Activated CD8-positive, alpha-beta memory T cell treated with anti-CD3 and anti-CD28 coated beads, Interleukin-2, amount 50 U/mL, for 4 hours (primary cell): ENCODE results near the gene COMMD1.
"Not testable (repeated sequence)": the region's sequence is repeated elsewhere in the genome, so short reads cannot be mapped to it uniquely, and the experiment has no call there.

Experiments used
- DNase-seq: peaks from one replicate; pipeline ENCODE4 v3.0.0-alpha.2; 2020

The COMMD1 gene

GRCh38 chr2:62076980-62077638 lies 171.6 kb downstream of the COMMD1 start:
- DNase-seq = no peak

GRCh38 chr2:62084801-62085200 lies 179.3 kb downstream of the COMMD1 start:
- no peak for DNase-seq

- DNase-seq = no peak
Measured at GRCh38 chr2:62089658-62090057, 184.2 kb downstream of the COMMD1 start.

GRCh38 chr2:62091471-62091870 lies 186.0 kb downstream of the COMMD1 start:
- DNase-seq = no peak

- no peak for DNase-seq
Measured at GRCh38 chr2:62099050-62099449, 193.6 kb downstream of the COMMD1 start.

- DNase-seq = no peak
Measured at GRCh38 chr2:62099523-62100175, 194.2 kb downstream of the COMMD1 start.

- DNase-seq = no peak
Measured at GRCh38 chr2:62101886-62102285, 196.4 kb downstream of the COMMD1 start.

- no peak for DNase-seq
Measured at GRCh38 chr2:62102402-62102920, 197.0 kb downstream of the COMMD1 start.

- no peak for DNase-seq
Measured at GRCh38 chr2:62109554-62109953, 204.1 kb downstream of the COMMD1 start.

- DNase-seq = no peak
Measured at GRCh38 chr2:62110415-62111025, 205.0 kb downstream of the COMMD1 start.

GRCh38 chr2:62112179-62112578 lies 206.7 kb downstream of the COMMD1 start:
- DNase-seq = no peak

- DNase-seq = no peak
Measured at GRCh38 chr2:62114564-62114963, 209.1 kb downstream of the COMMD1 start.

- no peak for DNase-seq
Measured at GRCh38 chr2:62116983-62117382, 211.5 kb downstream of the COMMD1 start.

GRCh38 chr2:62118160-62118559 lies 212.7 kb downstream of the COMMD1 start:
- no peak for DNase-seq

GRCh38 chr2:62119311-62119974 lies 214.0 kb downstream of the COMMD1 start:
- no peak for DNase-seq

- not testable (repeated sequence) for DNase-seq
Measured at GRCh38 chr2:62126239-62126638, 220.8 kb downstream of the COMMD1 start.

GRCh38 chr2:62133320-62133823 lies 227.9 kb downstream of the COMMD1 start:
- DNase-seq = no peak

- no peak for DNase-seq
Measured at GRCh38 chr2:62136956-62137830, 231.7 kb downstream of the COMMD1 start.

- no peak for DNase-seq
Measured at GRCh38 chr2:62140426-62141141, 235.1 kb downstream of the COMMD1 start.

GRCh38 chr2:62141142-62141740 lies 235.8 kb downstream of the COMMD1 start:
- DNase-seq = no peak

GRCh38 chr2:62142054-62142453 lies 236.6 kb downstream of the COMMD1 start:
- no peak for DNase-seq
